Measurements from ENCODE around the gene USP9X. TPM values are rescaled to one million over a fixed set of nuclear protein-coding genes. Genes with fewer than 3 reads are reported as not detected.

Gene USP9X
- total RNA-seq, 4 donors from 2014 or later, result 76.5 to 146 (median 122) TPM

- TF ChIP-seq, protein P1, sequence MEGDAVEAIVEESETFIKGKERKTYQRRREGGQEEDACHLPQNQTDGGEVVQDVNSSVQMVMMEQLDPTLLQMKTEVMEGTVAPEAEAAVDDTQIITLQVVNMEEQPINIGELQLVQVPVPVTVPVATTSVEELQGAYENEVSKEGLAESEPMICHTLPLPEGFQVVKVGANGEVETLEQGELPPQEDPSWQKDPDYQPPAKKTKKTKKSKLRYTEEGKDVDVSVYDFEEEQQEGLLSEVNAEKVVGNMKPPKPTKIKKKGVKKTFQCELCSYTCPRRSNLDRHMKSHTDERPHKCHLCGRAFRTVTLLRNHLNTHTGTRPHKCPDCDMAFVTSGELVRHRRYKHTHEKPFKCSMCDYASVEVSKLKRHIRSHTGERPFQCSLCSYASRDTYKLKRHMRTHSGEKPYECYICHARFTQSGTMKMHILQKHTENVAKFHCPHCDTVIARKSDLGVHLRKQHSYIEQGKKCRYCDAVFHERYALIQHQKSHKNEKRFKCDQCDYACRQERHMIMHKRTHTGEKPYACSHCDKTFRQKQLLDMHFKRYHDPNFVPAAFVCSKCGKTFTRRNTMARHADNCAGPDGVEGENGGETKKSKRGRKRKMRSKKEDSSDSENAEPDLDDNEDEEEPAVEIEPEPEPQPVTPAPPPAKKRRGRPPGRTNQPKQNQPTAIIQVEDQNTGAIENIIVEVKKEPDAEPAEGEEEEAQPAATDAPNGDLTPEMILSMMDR (IDR thresholded peaks at IDR 0.05; ENCODE audit: low read depth), result no peak
Measured at GRCh38 chrX:41086627-41086932, 1.3 kb downstream of the USP9X start.

GRCh38 chrX:41087201-41087600, 2.0 kb downstream of the USP9X start:
- TF ChIP-seq, protein P1 (IDR thresholded peaks at IDR 0.05; ENCODE audit: low read depth), result no peak

- TF ChIP-seq, protein P1 (IDR thresholded peaks at IDR 0.05; ENCODE audit: low read depth), result no peak
Measured at GRCh38 chrX:41090568-41091238, 5.5 kb downstream of the USP9X start.

- TF ChIP-seq, protein P1 (IDR thresholded peaks at IDR 0.05; ENCODE audit: low read depth), result no peak
Measured at GRCh38 chrX:41092776-41093175, 7.5 kb downstream of the USP9X start.

DNA sequence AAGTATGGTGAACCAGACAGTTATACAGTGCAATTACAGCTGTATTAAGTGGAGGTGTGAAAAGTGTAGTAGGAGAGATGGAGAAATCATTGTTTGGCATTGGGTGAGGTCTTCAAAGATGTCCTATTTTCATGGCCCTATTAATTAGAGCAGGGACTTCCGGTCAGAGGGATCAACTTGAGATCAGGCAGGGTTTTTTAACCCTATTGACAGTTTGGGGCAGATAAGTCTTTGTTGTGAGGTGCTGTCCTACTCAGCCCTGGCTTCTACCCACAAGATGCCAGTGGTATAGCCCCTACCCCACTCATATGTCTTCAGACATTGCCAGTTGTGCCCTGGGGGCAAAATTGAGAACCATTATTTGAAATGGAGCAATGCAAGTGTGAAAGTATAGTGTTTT, 9.9 kb downstream of the USP9X start:
- TF ChIP-seq, protein P1 (IDR thresholded peaks at IDR 0.05; ENCODE audit: low read depth), result no peak

DNA sequence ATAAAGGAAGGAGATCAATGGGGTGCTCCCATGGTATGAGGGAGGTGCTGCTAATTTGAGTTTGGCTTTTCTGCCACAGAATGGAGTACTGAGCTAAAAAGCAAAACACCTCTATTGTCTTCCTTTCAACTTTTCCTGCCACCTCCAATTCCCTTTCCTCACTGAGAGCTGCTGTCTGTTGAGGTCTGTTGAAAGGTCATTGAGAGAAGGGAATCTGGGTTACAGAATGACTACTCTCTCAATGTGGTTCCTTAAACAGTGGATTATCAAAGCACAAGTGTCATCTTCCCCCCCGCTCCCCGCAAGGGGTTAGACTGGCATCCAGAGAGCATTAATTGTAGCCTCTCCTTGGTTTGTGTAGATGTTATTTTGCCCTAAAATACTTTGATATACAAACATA, 10.7 kb downstream of the USP9X start:
- TF ChIP-seq, protein P1 (IDR thresholded peaks at IDR 0.05; ENCODE audit: low read depth), result no peak

- TF ChIP-seq, protein P1 (IDR thresholded peaks at IDR 0.05; ENCODE audit: low read depth), result no peak
Measured at GRCh38 chrX:41096339-41096955, 11.2 kb downstream of the USP9X start.

Measured in subcutaneous adipose tissue (tissue), 4 donors.